PC-9 (cell line): Measurements from ENCODE around the gene LHFPL2. TPM values are rescaled to one million over a fixed set of nuclear protein-coding genes. Genes with fewer than 3 reads are reported as not detected.
A peak's percentile ranks its signal among the peaks of the same experiment; 100 is the strongest.

Experiments used
- BruUV-seq: library from RNA; stranded (reverse); fragments of 400-500 nt; replicated peaks from 2 replicates; lab custom pipeline; 2021; lab: Mats Ljungman, UMichigan
- CTCF ChIA-PET: fragments of 300-600 bp; sonication (Branson Sonifier 250); formaldehyde crosslinking; loops from one replicate; lab custom pipeline; 2022; ENCODE audit warnings: antibody characterized with exemption; lab: Charles Lee
- POLR2A ChIA-PET: fragments of 300-600 bp; sonication (Branson Sonifier 250); formaldehyde crosslinking; loops from one replicate; lab custom pipeline; 2022; ENCODE audit warnings: antibody characterized with exemption; ENCODE audit not compliant: unreplicated experiment; lab: Charles Lee
- DNase-seq, 2 experiments: peaks; one replicate each; pipeline versions ENCODE4 v3.0.0 to v3.0.0-alpha.2; 2015 to 2022; ENCODE audit warnings: mixed read lengths in 1 of 2
- H2AFZ ChIP-seq: fragments of 200-600 bp; sonication (generic); 2 replicates; pipeline ENCODE4 v1.8.1; 2017; ENCODE audit warnings: antibody characterized with exemption
- H3F3A ChIP-seq: fragments of 200-600 bp; sonication (generic); 2 replicates; pipeline ENCODE4 v1.8.1; 2017; ENCODE audit warnings: antibody characterized with exemption, mild to moderate bottlenecking, low read depth; ENCODE audit not compliant: insufficient read depth
- H3K27ac ChIP-seq: fragments of 200-600 bp; sonication (generic); 2 replicates; pipeline ENCODE4 v1.6.1; 2016; ENCODE audit warnings: mixed run types
- H3K27me3 ChIP-seq: fragments of 200-600 bp; sonication (generic); 2 replicates; pipeline ENCODE4 v1.6.1; 2016; ENCODE audit warnings: low read depth, mixed run types; ENCODE audit not compliant: insufficient read depth
- H3K36me3 ChIP-seq: fragments of 200-600 bp; sonication (generic); 2 replicates; pipeline ENCODE4 v1.6.1; 2016; ENCODE audit warnings: low read depth, mixed run types
- H3K4me1 ChIP-seq: fragments of 200-600 bp; sonication (generic); replicated peaks from 2 replicates; pipeline ENCODE4 v1.6.1; 2016; ENCODE audit warnings: mixed run types; ENCODE audit not compliant: insufficient read depth
- H3K4me2 ChIP-seq: fragments of 200-600 bp; sonication (generic); 2 replicates; pipeline ENCODE4 v1.6.1; 2017; ENCODE audit warnings: mixed run types
- H3K4me3 ChIP-seq: fragments of 200-600 bp; sonication (generic); 2 replicates; pipeline ENCODE4 v1.6.1; 2016; ENCODE audit warnings: mixed run types
- H3K79me2 ChIP-seq: fragments of 200-600 bp; sonication (generic); 2 replicates; pipeline ENCODE4 v1.6.1; 2017; ENCODE audit warnings: low read depth, mixed run types
- H3K9me2 ChIP-seq: fragments of 200-600 bp; sonication (generic); 2 replicates; pipeline ENCODE4 v1.8.1; 2017; ENCODE audit warnings: mild to moderate bottlenecking; ENCODE audit not compliant: insufficient read depth
- H3K9me3 ChIP-seq: fragments of 200-600 bp; sonication (generic); 2 replicates; pipeline ENCODE4 v1.8.1; 2016; ENCODE audit warnings: low read depth; ENCODE audit not compliant: insufficient read depth
- H4K20me1 ChIP-seq: fragments of 200-600 bp; sonication (generic); 2 replicates; pipeline ENCODE4 v1.8.1; 2017; ENCODE audit not compliant: insufficient read depth
- EZH2 ChIP-seq: fragments of 200-600 bp; sonication (generic); IDR thresholded peaks from 2 replicates; pipeline ENCODE4 v1.8.0; 2017; ENCODE audit warnings: antibody characterized with exemption, low read depth
- intact Hi-C: fragments of 100-400 bp; cut with micrococcal nuclease; formaldehyde crosslinking; loops from one replicate; pipeline ENCODE4 v1.10.0; 2022; ENCODE audit not compliant: unreplicated experiment
- total RNA-seq: library from RNA; stranded (reverse); gene quantifications from 2 replicates; pipeline ENCODE4 v1.2.3, GENCODE V29; 2021
- TF ChIP-seq, protein P1 (sequence below): fragments of 200-600 bp; sonication (generic); conservative IDR thresholded peaks from 2 replicates; pipeline ENCODE4 v1.6.1; 2017; ENCODE audit warnings: mixed run types, antibody characterized with exemption, mild to moderate bottlenecking, moderate library complexity

The LHFPL2 gene
- total RNA-seq, 1 experiment from 2014 or later = 10.1 TPM

DNA sequence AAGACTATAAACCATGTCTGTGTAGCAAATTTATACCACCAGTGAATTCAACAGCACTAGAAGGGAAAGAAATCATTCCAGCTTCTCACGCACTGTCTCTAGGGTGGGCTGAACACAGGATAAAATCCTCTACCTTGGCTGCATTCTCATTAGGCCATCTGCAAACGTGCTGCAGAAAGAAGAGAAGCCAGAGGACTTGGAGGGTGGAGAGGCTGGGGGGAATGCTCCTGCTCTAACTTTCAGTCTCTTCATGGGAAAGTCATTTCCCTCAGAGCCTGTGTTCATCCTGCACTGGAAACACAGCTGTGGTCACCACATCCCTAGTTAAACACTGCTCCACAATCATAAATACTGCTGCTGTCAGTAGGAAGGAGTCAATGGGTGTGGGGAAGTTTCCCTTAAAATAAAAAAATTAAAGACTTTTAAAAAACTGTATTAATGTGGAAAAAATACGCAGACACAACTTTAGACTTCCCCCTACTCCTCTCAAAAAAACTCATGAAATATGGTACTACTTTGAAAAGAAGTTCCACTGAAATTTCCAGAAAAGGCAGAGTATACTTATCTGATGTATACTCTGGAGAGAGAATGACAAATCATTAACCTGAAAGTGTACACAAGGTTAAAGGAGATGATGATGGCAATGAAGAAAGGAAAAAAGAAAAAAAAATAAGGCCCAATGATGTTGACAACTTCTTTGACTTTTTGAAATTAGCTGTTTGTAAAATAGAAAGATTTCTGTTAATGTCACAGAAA lies 46.8 kb downstream of the LHFPL2 start:
- Histone ChIP-seq H2AFZ (no peak overlapping the region), H3K9me2 (no peaks in the 10 kb centered on the region), H3K27me3 (no peaks in the 10 kb centered on the region), H3K4me3 (no peak overlapping the region), H3K9me3 (no peaks in the 10 kb centered on the region), H3K4me1 (peaks cover 50% of the 10 kb centered on the region), H3K79me2 (peaks cover 16% of the 10 kb centered on the region; the same call in 1 of the 2 replicates), H3F3A (peaks cover 42% of the 10 kb centered on the region), H3K36me3 (no peaks in the 10 kb centered on the region; the same call in 1 of the 2 replicates), H3K4me2 (no peak overlapping the region), H3K27ac (peak overlapping the region; percentile 25; the same call in 1 of the 2 replicates), H4K20me1 (no peaks in the 10 kb centered on the region)
- no TSS peak for BruUV-seq
- POLR2A ChIA-PET = no interaction called here
- intact Hi-C loops = no loop called here
- TF ChIP-seq EZH2 = no peak
- TF ChIP-seq, protein P1, sequence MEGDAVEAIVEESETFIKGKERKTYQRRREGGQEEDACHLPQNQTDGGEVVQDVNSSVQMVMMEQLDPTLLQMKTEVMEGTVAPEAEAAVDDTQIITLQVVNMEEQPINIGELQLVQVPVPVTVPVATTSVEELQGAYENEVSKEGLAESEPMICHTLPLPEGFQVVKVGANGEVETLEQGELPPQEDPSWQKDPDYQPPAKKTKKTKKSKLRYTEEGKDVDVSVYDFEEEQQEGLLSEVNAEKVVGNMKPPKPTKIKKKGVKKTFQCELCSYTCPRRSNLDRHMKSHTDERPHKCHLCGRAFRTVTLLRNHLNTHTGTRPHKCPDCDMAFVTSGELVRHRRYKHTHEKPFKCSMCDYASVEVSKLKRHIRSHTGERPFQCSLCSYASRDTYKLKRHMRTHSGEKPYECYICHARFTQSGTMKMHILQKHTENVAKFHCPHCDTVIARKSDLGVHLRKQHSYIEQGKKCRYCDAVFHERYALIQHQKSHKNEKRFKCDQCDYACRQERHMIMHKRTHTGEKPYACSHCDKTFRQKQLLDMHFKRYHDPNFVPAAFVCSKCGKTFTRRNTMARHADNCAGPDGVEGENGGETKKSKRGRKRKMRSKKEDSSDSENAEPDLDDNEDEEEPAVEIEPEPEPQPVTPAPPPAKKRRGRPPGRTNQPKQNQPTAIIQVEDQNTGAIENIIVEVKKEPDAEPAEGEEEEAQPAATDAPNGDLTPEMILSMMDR = no peak
- DNase-seq = no peak
- CTCF ChIA-PET = no interaction called here

DNA sequence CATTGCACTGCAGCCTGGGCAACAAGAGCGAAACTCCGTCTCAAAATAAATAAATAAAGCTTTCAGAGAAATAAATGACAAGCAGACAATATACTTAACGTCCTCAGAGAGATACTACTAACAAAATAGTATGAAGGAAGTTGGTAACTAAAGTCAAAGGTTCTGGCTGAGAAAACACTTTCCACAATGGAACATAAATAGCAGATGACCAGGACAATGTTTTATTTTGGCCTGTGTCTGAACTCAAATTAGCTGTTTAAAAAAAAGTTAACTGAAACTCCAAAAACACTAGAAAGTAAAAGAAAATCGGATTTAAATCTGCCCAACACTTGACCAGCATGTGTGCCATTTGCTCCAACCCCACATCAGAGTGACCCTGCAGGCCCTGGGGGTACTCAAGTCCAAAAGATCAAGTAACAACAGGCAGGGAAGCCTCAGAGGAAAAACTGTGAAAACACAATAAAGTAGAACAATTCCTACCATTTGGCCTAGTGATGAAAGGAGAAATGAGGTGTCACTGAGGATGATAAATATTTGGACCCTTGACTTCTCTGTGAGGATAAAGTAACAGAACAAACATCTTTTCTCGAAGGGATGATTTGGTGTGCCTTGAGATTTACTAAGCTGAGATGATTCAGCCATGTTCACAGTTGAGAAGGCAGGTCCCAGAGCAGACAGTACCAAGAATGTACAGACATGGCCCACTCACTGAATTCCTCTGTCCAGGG lies 47.7 kb downstream of the LHFPL2 start:
- no peaks in the 10 kb centered on the region for H3K9me2 ChIP-seq
- no peaks in the 10 kb centered on the region; the same call in 1 of the 2 replicates for H3K36me3 ChIP-seq
- H3K4me3 ChIP-seq = no peak overlapping the region
- H3K79me2 ChIP-seq = peaks cover 23% of the 10 kb centered on the region
- BruUV-seq = no TSS peak
- DNase-seq = no peak
- ChIA-PET CTCF (no interaction called here), POLR2A (no interaction called here)
- no peak overlapping the region for H3K27ac ChIP-seq
- intact Hi-C loops = no loop called here
- H3K4me1 ChIP-seq = peaks cover 53% of the 10 kb centered on the region
- TF ChIP-seq EZH2 = no peak
- TF ChIP-seq, protein P1 = no peak
- H3K4me2 ChIP-seq = no peak overlapping the region
- H3F3A ChIP-seq = peaks cover 42% of the 10 kb centered on the region
- no peaks in the 10 kb centered on the region for H4K20me1 ChIP-seq
- no peaks in the 10 kb centered on the region for H3K27me3 ChIP-seq
- no peak overlapping the region for H2AFZ ChIP-seq
- no peaks in the 10 kb centered on the region for H3K9me3 ChIP-seq

GRCh38 chr5:78598973-78599372 lies 49.6 kb downstream of the LHFPL2 start:
- BruUV-seq = no TSS peak
- H3K27me3 ChIP-seq = no peaks in the 10 kb centered on the region
- no peaks in the 10 kb centered on the region for H3K36me3 ChIP-seq
- peak overlapping the region; percentile 50; the same call in 1 of the 2 replicates for H3K4me2 ChIP-seq
- H3F3A ChIP-seq = peaks cover 54% of the 10 kb centered on the region
- TF ChIP-seq, protein P1 = no peak
- TF ChIP-seq EZH2 = no peak
- no peak overlapping the region for H2AFZ ChIP-seq
- H3K9me3 ChIP-seq = no peaks in the 10 kb centered on the region
- H3K9me2 ChIP-seq = no peaks in the 10 kb centered on the region
- H3K27ac ChIP-seq = peak overlapping the region; percentile 95
- no peak overlapping the region for H3K4me3 ChIP-seq
- ChIA-PET POLR2A (no interaction called here), CTCF (no interaction called here)
- H3K4me1 ChIP-seq = peaks cover 61% of the 10 kb centered on the region
- DNase-seq = no peak
- no peaks in the 10 kb centered on the region for H4K20me1 ChIP-seq
- intact Hi-C loops = loop anchor here (10.0 kb wide), 1 partner anchor 94 kb away; no protein-coding TSS in a partner anchor
- H3K79me2 ChIP-seq = peaks cover 29% of the 10 kb centered on the region
